Neural cell (in vitro differentiated cells): ENCODE measurements around the gene BNIP5. TPM values are rescaled to one million over a fixed set of nuclear protein-coding genes. Genes with fewer than 3 reads are reported as not detected.

ENCODE experiments used
- H2AFZ ChIP-seq: fragments of 200-600, 300-800 bp; sonication (generic), shearing (Covaris generic); 2 replicates; pipeline ENCODE4 v1.6.0; 2014; ENCODE audit warnings: low read depth, mild to moderate bottlenecking, antibody characterized with exemption, low read length, moderate library complexity
- H3F3A ChIP-seq: fragments of 200-600 bp; shearing (Covaris generic); 2 replicates; pipeline ENCODE4 v1.6.1; 2016; ENCODE audit warnings: mild to moderate bottlenecking, moderate library complexity, mixed read lengths, antibody characterized with exemption, low read length; ENCODE audit not compliant: insufficient read depth, poor library complexity, severe bottlenecking
- H3K27ac ChIP-seq: fragments of 200-600, 300-800 bp; sonication (generic), shearing (Covaris generic); 2 replicates; pipeline ENCODE4 v1.5.1; 2014; ENCODE audit warnings: mild to moderate bottlenecking, low read length, moderate library complexity
- H3K27me3 ChIP-seq: fragments of 300-800, 200-600 bp; sonication (generic), shearing (Covaris generic); 2 replicates; pipeline ENCODE4 v1.6.0; 2014; ENCODE audit warnings: mild to moderate bottlenecking, low read depth, low read length, moderate library complexity; ENCODE audit not compliant: insufficient read depth
- H3K36me3 ChIP-seq: fragments of 300-800, 200-600 bp; sonication (generic), shearing (Covaris generic); 2 replicates; pipeline ENCODE4 v1.5.1; 2014; ENCODE audit warnings: mild to moderate bottlenecking, antibody characterized with exemption, low read length, moderate library complexity; ENCODE audit not compliant: insufficient read depth
- H3K4me2 ChIP-seq: fragments of 300-800, 200-600 bp; sonication (generic), shearing (Covaris generic); 2 replicates; pipeline ENCODE4 v1.6.0; 2014; ENCODE audit warnings: mild to moderate bottlenecking, low read length
- H3K4me3 ChIP-seq: fragments of 300-800, 200-600 bp; sonication (generic), shearing (Covaris generic); 2 replicates; pipeline ENCODE4 v1.5.1; 2014; ENCODE audit warnings: mild to moderate bottlenecking, low read length, moderate library complexity
- H3K79me2 ChIP-seq: fragments of 200-600 bp; shearing (Covaris generic); replicated peaks from 2 replicates; pipeline ENCODE4 v1.6.0; 2014; ENCODE audit warnings: mild to moderate bottlenecking, low read length, moderate library complexity; ENCODE audit not compliant: insufficient read depth
- H3K9ac ChIP-seq: fragments of 300-800, 200-600 bp; sonication (generic), shearing (Covaris generic); 2 replicates; pipeline ENCODE4 v1.6.1; 2016; ENCODE audit warnings: mild to moderate bottlenecking, low read length, mixed read lengths
- H3K9me2 ChIP-seq: fragments of 200-600 bp; shearing (Covaris generic); 2 replicates; pipeline ENCODE4 v1.6.1; 2016; ENCODE audit warnings: mild to moderate bottlenecking, low read length, mixed read lengths; ENCODE audit not compliant: insufficient read depth
- H3K9me3 ChIP-seq: fragments of 200-600, 300-800 bp; sonication (generic), shearing (Covaris generic); 2 replicates; pipeline ENCODE4 v1.6.1; 2016; ENCODE audit warnings: mild to moderate bottlenecking, mixed run types, low read length, moderate library complexity, mixed read lengths
- H4K20me1 ChIP-seq: fragments of 200-600 bp; shearing (Covaris generic); 2 replicates; pipeline ENCODE4 v1.6.1; 2016; ENCODE audit warnings: mild to moderate bottlenecking, mixed run types; ENCODE audit not compliant: insufficient read depth
- CTCF ChIP-seq: fragments of 450-650 bp; IDR thresholded peaks from 2 replicates; pipeline ENCODE4 v1.5.1; 2014; ENCODE audit warnings: antibody characterized with exemption, mild to moderate bottlenecking, moderate library complexity; ENCODE audit not compliant: poor library complexity, severe bottlenecking
- EP300 ChIP-seq: fragments of 450-650 bp; conservative IDR thresholded peaks from 2 replicates; pipeline ENCODE4 v1.6.1; 2014; ENCODE audit warnings: antibody characterized with exemption, mild to moderate bottlenecking, moderate library complexity; ENCODE audit not compliant: poor library complexity, severe bottlenecking
- EZH2 ChIP-seq: fragments of 200-600, 300-800 bp; shearing (Covaris generic), sonication (generic); IDR thresholded peaks from 2 replicates; pipeline ENCODE4 v1.6.1; 2014; ENCODE audit warnings: antibody characterized with exemption, low read length, borderline replicate concordance, mild to moderate bottlenecking; ENCODE audit not compliant: insufficient read depth, poor library complexity, severe bottlenecking
- MXI1 ChIP-seq: fragments of 450-650 bp; conservative IDR thresholded peaks from 2 replicates; pipeline ENCODE4 v1.6.1; 2014; ENCODE audit warnings: antibody characterized with exemption, mild to moderate bottlenecking; ENCODE audit not compliant: poor library complexity, severe bottlenecking
- POLR2AphosphoS5 ChIP-seq: IDR thresholded peaks from 2 replicates; pipeline ENCODE4 v1.6.1; 2012
- RAD21 ChIP-seq: fragments of 450-650 bp; conservative IDR thresholded peaks from 2 replicates; pipeline ENCODE4 v1.6.1; 2014; ENCODE audit warnings: antibody characterized with exemption, mild to moderate bottlenecking, moderate library complexity
- REST ChIP-seq: IDR thresholded peaks from 2 replicates; pipeline ENCODE4 v1.6.1; 2012; ENCODE audit warnings: borderline replicate concordance
- SMC3 ChIP-seq: fragments of 450-650 bp; conservative IDR thresholded peaks from 2 replicates; pipeline ENCODE4 v1.6.1; 2014; ENCODE audit warnings: antibody characterized with exemption, mild to moderate bottlenecking, moderate library complexity; ENCODE audit not compliant: poor library complexity
- TAF1 ChIP-seq: IDR thresholded peaks from 2 replicates; pipeline ENCODE4 v1.6.1; 2012; ENCODE audit warnings: low read depth
- polyA plus RNA-seq: library from polyadenylated mRNA; depleted of rRNA; stranded (reverse); fragments of >200 nt; gene quantifications from 2 replicates; pipeline ENCODE4 v1.2.3, GENCODE V29; 2014

The BNIP5 gene
- polyA plus RNA-seq, 1 donor from 2014 or later, result not detected

- TF ChIP-seq EZH2, result no peak
- TF ChIP-seq TAF1, result no peak
- no peak for TF ChIP-seq SMC3
- no peak for TF ChIP-seq CTCF
- TF ChIP-seq POLR2AphosphoS5, result no peak
- no peak for TF ChIP-seq MXI1
- TF ChIP-seq RAD21, result no peak
- TF ChIP-seq REST, result no peak
- no peak for TF ChIP-seq EP300
These were observed 6.5 kb upstream of the BNIP5 start for GRCh38 chr6:36343109-36343680.

GRCh38 chr6:36340618-36341454 is 4.1 kb upstream of the BNIP5 start:
- Histone ChIP-seq H3K9me2 (no peaks in the 10 kb centered on the region), H3K4me3 (no peak overlapping the region), H3K36me3 (no peaks in the 10 kb centered on the region), H3K27me3 (no peaks in the 10 kb centered on the region), H3K4me2 (no peak overlapping the region), H4K20me1 (no peaks in the 10 kb centered on the region), H3K9me3 (no peaks in the 10 kb centered on the region), H3K9ac (no peak overlapping the region), H3K27ac (no peak overlapping the region), H3K79me2 (no peaks in the 10 kb centered on the region), H2AFZ (no peak overlapping the region), H3F3A (no peaks in the 10 kb centered on the region)
- no peak for TF ChIP-seq TAF1
- peak; percentile 64 for TF ChIP-seq CTCF
- peak; percentile 20 for TF ChIP-seq SMC3

More at GRCh38 chr6:36343109-36343680, 6.5 kb upstream of the BNIP5 start:
- Histone ChIP-seq H3K4me3 (no peak overlapping the region), H3K9me2 (no peaks in the 10 kb centered on the region), H3K27me3 (no peaks in the 10 kb centered on the region), H3K9me3 (no peaks in the 10 kb centered on the region), H3K79me2 (no peaks in the 10 kb centered on the region), H2AFZ (no peak overlapping the region), H3K4me2 (no peak overlapping the region), H4K20me1 (no peaks in the 10 kb centered on the region), H3K9ac (no peak overlapping the region), H3F3A (no peaks in the 10 kb centered on the region), H3K36me3 (no peaks in the 10 kb centered on the region), H3K27ac (no peak overlapping the region)
